Measurements from ENCODE around the gene VMAC.

VMAC gene

GRCh38 chr19:5959260-5960004 is 54.8 kb downstream of the VMAC start:
- Histone ChIP-seq H3K27me3 (replicated peaks; ENCODE audit: control insufficient read depth, insufficient read depth, low read length) (no peaks in the 10 kb centered on the region), H3K4me3 (replicated peaks; ENCODE audit: low read depth, low read length) (no peak overlapping the region), H3K36me3 (ENCODE audit: control insufficient read depth, insufficient read depth, low read length) (peaks cover 2% of the 10 kb centered on the region)
- no peak for DNase-seq (ENCODE audit: extremely low read depth, insufficient read length)
- no peak for TF ChIP-seq CTCF (IDR thresholded peaks at IDR 0.05; ENCODE audit: insufficient read depth, low read length, poor library complexity, severe bottlenecking)
